Lung (tissue), 12 donors: ENCODE results near the gene CNN3. TPM values are rescaled to one million over a fixed set of nuclear protein-coding genes. Genes with fewer than 3 reads are reported as not detected.

Source experiments
- ATAC-seq: fragments of 200-7000 bp; cut with Tn5 transposase; one replicate; pipeline ENCODE4 v1.9.1; 2020; ENCODE audit warnings: moderate number of reproducible peaks; ENCODE audit not compliant: insufficient read depth, low FRiP score
- DNase-seq, 3 donors: peaks; one replicate each; pipeline ENCODE4 v3.0.0-alpha.2; 2013 to 2017
- H3K27ac ChIP-seq, 2 donors: one replicate each; pipeline ENCODE4 v1.5.1; 2013; ENCODE audit warnings: mild to moderate bottlenecking in 2 of 2, moderate library complexity in 2 of 2, control low read depth in 1 of 2, inconsistent platforms in 1 of 2, low read depth in 1 of 2, low read length in 1 of 2
- H3K27me3 ChIP-seq, 3 donors: one replicate each; pipeline ENCODE4 v1.5.1; 2013; ENCODE audit warnings: low read length in 2 of 3; ENCODE audit not compliant: control insufficient read depth in 3 of 3, insufficient read depth in 3 of 3
- H3K36me3 ChIP-seq, 4 donors: one replicate each; pipeline ENCODE4 v1.5.1; 2013; ENCODE audit warnings: low read length in 4 of 4, mild to moderate bottlenecking in 1 of 4, moderate library complexity in 1 of 4; ENCODE audit not compliant: control insufficient read depth in 4 of 4, insufficient read depth in 4 of 4
- H3K4me1 ChIP-seq, 5 donors: one replicate each; pipeline ENCODE4 v1.5.1; 2013; ENCODE audit warnings: low read length in 5 of 5, mild to moderate bottlenecking in 2 of 5, moderate library complexity in 1 of 5; ENCODE audit not compliant: control insufficient read depth in 5 of 5, insufficient read depth in 5 of 5
- H3K4me3 ChIP-seq: one replicate; pipeline ENCODE4 v1.5.1; 2013; ENCODE audit warnings: mild to moderate bottlenecking, control low read depth, moderate library complexity
- H3K9ac ChIP-seq, 2 donors: one replicate each; pipeline ENCODE4 v1.5.1; 2013; ENCODE audit warnings: low read length in 2 of 2, control low read depth in 1 of 2; ENCODE audit not compliant: insufficient read depth in 1 of 2
- H3K9me3 ChIP-seq, 4 donors: one replicate each; pipeline ENCODE4 v1.5.1; 2013; ENCODE audit warnings: low read length in 3 of 4, mild to moderate bottlenecking in 1 of 4, moderate library complexity in 1 of 4; ENCODE audit not compliant: control insufficient read depth in 4 of 4, insufficient read depth in 3 of 4
- WGBS, 2 donors: extraction: QIAGEN DNeasy Blood & Tissue Kit; methylation state at CpG; one replicate each; pipeline ENCODE4 v1.1.7; 2013; 5-methylcytosine and 5-hydroxymethylcytosine counted together
- polyA plus RNA-seq, 2 donors: library from polyadenylated mRNA; stranded (reverse); fragments of 200-250 nt; gene quantifications; one replicate each; pipeline ENCODE4 v1.2.1, GENCODE V29; 2013
- total RNA-seq, 2 donors: library from RNA; depleted of rRNA in 1 of 2; stranded (reverse); fragments of >200 nt in 1 of 2; gene quantifications; one replicate each; pipeline ENCODE4 v1.2.1, GENCODE V29; 2014 to 2021
- TF ChIP-seq, protein P1 (sequence below): IDR thresholded peaks from 2 replicates; pipeline ENCODE4 v1.5.1; 2012; ENCODE audit warnings: mild to moderate bottlenecking; ENCODE audit errors: control extremely low read depth, extremely low read depth
- donor health status: control.
- donor health status: control.
- donor health status: Bipolar disorder and iron deficiency.
- donor health status: healthy.
- donor health status: DM: yes; HTN: yes; CAD: no.

The CNN3 gene
- total and polyA plus RNA-seq, 4 donors: 79.9 to 265 (median 182) TPM

DNA sequence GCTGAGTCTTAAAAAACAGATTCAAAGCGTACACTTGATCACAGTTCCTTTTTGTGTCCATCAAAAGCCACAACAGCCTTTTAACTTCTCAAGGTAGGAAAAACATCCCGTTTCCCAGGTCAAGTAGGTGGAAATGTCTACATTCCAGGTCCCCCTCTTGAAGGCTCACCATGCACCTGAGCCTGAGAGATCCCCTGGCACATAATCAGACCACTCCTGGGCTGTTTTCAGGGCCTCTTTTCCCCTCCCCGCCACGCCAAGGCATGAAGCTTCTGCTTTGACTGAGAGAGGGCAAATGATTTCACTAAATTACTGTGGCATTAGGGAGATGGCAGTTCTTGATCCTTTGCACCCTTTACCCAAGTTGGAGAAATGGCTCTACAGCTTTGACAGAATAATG is 21.7 kb downstream of the CNN3 start:
- H3K27ac ChIP-seq: no peak overlapping the region
- peaks cover 4 to 21% (median 10%) of the 10 kb centered on the region in 4 donors for H3K36me3 ChIP-seq
- DNase-seq: no peak
- no peak for ATAC-seq
- H3K4me1 ChIP-seq: peaks cover 0 to 13% (median 3%) of the 10 kb centered on the region in 5 donors
- 73 to 84% methylated on average over 4 of the region's 4 CpGs for WGBS, 2 donors
- H3K9me3 ChIP-seq: no peaks in the 10 kb centered on the region
- no peak overlapping the region for H3K4me3 ChIP-seq
- TF ChIP-seq, protein P1, sequence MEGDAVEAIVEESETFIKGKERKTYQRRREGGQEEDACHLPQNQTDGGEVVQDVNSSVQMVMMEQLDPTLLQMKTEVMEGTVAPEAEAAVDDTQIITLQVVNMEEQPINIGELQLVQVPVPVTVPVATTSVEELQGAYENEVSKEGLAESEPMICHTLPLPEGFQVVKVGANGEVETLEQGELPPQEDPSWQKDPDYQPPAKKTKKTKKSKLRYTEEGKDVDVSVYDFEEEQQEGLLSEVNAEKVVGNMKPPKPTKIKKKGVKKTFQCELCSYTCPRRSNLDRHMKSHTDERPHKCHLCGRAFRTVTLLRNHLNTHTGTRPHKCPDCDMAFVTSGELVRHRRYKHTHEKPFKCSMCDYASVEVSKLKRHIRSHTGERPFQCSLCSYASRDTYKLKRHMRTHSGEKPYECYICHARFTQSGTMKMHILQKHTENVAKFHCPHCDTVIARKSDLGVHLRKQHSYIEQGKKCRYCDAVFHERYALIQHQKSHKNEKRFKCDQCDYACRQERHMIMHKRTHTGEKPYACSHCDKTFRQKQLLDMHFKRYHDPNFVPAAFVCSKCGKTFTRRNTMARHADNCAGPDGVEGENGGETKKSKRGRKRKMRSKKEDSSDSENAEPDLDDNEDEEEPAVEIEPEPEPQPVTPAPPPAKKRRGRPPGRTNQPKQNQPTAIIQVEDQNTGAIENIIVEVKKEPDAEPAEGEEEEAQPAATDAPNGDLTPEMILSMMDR: no peak
- H3K9ac ChIP-seq: no peak overlapping the region
- H3K27me3 ChIP-seq: no peaks in the 10 kb centered on the region

DNA sequence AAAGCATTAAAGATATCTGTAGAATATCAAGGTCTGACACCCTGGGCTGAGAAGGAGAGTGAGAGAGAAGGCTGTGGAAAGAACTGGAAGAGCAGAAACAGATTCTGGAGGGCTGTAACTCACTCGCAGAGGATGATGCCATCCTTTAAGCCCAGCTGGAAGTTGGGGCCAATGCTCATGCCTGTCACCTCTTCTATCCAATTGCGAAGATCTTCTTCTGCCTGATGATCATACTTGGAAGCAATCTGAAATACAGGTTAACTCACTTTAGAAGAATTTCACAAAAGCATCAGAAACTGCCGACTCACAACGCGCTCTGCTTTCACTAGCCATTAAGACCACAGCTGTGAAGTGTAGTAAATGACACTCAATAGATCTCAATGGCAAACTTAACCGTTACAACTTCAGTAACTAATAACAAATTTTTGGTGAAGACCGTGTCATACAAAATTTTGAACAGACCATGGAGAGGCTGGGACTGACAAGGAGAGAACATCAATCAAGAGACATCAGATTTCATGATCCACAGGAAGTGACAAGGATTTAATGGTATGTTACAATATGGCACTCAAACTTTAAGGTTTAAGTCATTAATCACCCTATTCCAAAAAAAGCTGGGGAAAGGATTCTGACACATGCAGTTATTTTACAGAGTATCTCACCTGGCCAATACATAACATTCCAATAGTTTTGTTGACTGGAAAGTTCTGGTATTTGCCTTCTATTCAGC is 23.5 kb downstream of the CNN3 start:
- no peak overlapping the region for H3K27ac ChIP-seq
- H3K36me3 ChIP-seq: peaks cover 7 to 32% (median 14%) of the 10 kb centered on the region in 4 donors
- ATAC-seq (no peak), DNase-seq (no peak)
- H3K4me3 ChIP-seq: no peak overlapping the region
- no peaks in the 10 kb centered on the region for H3K27me3 ChIP-seq
- WGBS, 2 donors: 84 to 90% methylated on average over 7 of the region's 7 CpGs
- peaks cover 0 to 10% (median 0%) of the 10 kb centered on the region in 5 donors for H3K4me1 ChIP-seq
- TF ChIP-seq, protein P1: no peak
- no peaks in the 10 kb centered on the region for H3K9me3 ChIP-seq
- no peak overlapping the region for H3K9ac ChIP-seq

DNA sequence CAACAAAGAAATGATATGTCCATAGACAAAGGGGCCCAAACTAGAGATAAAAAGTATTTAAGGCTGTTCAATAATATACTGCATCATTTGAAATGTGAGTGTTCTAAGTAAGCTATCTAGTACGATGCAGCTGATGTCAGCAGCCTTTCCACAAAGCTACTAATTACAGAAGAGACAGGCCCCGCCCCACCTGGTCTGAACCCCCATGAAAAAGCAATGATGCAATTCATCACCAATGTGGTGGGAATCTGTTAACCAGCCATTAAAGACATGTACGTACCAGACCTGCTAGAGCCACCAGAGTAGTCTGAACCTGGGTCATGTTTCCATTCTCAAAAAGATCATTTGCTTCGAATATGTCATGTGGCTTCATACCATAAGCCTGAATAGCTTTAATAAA is 25.1 kb downstream of the CNN3 start:
- ATAC-seq: no peak
- DNase-seq: no peak
- Histone ChIP-seq H3K9ac (no peak overlapping the region), H3K4me3 (no peak overlapping the region), H3K27me3 (no peaks in the 10 kb centered on the region), H3K9me3 (no peaks in the 10 kb centered on the region), H3K4me1 (peaks cover 0 to 10% (median 0%) of the 10 kb centered on the region in 5 donors), H3K36me3 (peaks cover 7 to 40% (median 20%) of the 10 kb centered on the region in 4 donors), H3K27ac (no peak overlapping the region)
- WGBS, 2 donors: 91 to 92% methylated on average over 4 of the region's 4 CpGs
- TF ChIP-seq, protein P1: no peak
